Mucosa of rectum (tissue), 2 donors: ENCODE data around the gene CDH6.

Experiments
- H3K27ac ChIP-seq, 2 donors: one replicate each; pipeline ENCODE4 v1.7.0; 2013; ENCODE audit warnings: inconsistent platforms in 2 of 2, low read depth in 2 of 2, low read length in 2 of 2
- H3K27me3 ChIP-seq, 2 donors: one replicate each; pipeline ENCODE4 v1.7.0; 2013; ENCODE audit warnings: low read length in 2 of 2; ENCODE audit not compliant: control insufficient read depth in 2 of 2, insufficient read depth in 2 of 2
- H3K36me3 ChIP-seq, 2 donors: one replicate each; pipeline ENCODE4 v1.7.0; 2013; ENCODE audit warnings: low read length in 2 of 2; ENCODE audit not compliant: control insufficient read depth in 2 of 2, insufficient read depth in 2 of 2
- H3K4me1 ChIP-seq, 2 donors: one replicate each; pipeline ENCODE4 v1.7.0; 2013; ENCODE audit warnings: low read length in 2 of 2, mild to moderate bottlenecking in 1 of 2; ENCODE audit not compliant: control insufficient read depth in 2 of 2, insufficient read depth in 2 of 2
- H3K4me3 ChIP-seq, 2 donors: one replicate each; pipeline ENCODE4 v1.7.0; 2013; ENCODE audit warnings: low read length in 2 of 2
- H3K9ac ChIP-seq, 2 donors: one replicate each; pipeline ENCODE4 v1.7.0; 2013; ENCODE audit warnings: low read length in 2 of 2, low read depth in 1 of 2, mild to moderate bottlenecking in 1 of 2
- H3K9me3 ChIP-seq, 2 donors: one replicate each; pipeline ENCODE4 v1.7.0; 2013; ENCODE audit warnings: low read length in 2 of 2; ENCODE audit not compliant: control insufficient read depth in 2 of 2
- donor health status: healthy.
- donor health status: Normal muscosa, but diverticular disease.

The CDH6 gene

DNA sequence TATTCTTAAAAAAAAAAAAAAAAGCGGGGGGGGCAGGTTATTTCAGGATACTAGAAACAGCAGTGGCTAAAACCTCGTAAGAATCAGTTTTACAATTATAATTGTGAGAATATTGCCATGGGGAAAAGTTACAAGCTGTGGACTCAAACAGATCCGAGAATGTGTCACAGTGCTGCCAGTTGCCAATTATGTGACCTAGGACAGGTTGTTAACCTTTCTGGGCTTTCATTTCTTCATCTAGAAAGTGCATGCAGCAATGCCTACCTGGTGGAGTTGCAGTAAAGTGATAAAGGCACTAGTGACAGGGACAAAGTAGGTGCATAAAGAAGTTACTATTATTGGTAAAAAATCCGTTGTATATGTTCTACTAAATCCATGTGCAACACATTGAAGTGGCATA is 75.8 kb downstream of the CDH6 start:
- no peaks in the 10 kb centered on the region for H3K4me1 ChIP-seq
- H3K36me3 ChIP-seq, result no peaks in the 10 kb centered on the region
- H3K9me3 ChIP-seq, result no peaks in the 10 kb centered on the region
- no peak overlapping the region for H3K27ac ChIP-seq
- no peak overlapping the region for H3K9ac ChIP-seq
- no peak overlapping the region for H3K4me3 ChIP-seq
- H3K27me3 ChIP-seq, result no peaks in the 10 kb centered on the region

- H3K27me3 ChIP-seq, result no peaks in the 10 kb centered on the region
- H3K4me3 ChIP-seq, result no peak overlapping the region
- H3K9ac ChIP-seq, result no peak overlapping the region
- H3K4me1 ChIP-seq, result no peaks in the 10 kb centered on the region
- no peaks in the 10 kb centered on the region for H3K36me3 ChIP-seq
- no peaks in the 10 kb centered on the region for H3K9me3 ChIP-seq
- no peak overlapping the region for H3K27ac ChIP-seq
These were observed 76.9 kb downstream of the CDH6 start for GRCh38 chr5:31270396-31270795.

GRCh38 chr5:31271567-31271966 is 78.1 kb downstream of the CDH6 start:
- no peak overlapping the region for H3K27ac ChIP-seq

GRCh38 chr5:31273161-31273560 is 79.7 kb downstream of the CDH6 start:
- H3K27me3 ChIP-seq, result no peaks in the 10 kb centered on the region
- no peak overlapping the region for H3K9ac ChIP-seq
- no peaks in the 10 kb centered on the region for H3K9me3 ChIP-seq
- H3K27ac ChIP-seq, result no peak overlapping the region
- H3K36me3 ChIP-seq, result no peaks in the 10 kb centered on the region
- no peaks in the 10 kb centered on the region for H3K4me1 ChIP-seq
- H3K4me3 ChIP-seq, result no peak overlapping the region

More at GRCh38 chr5:31271567-31271966, 78.1 kb downstream of the CDH6 start:
- Histone ChIP-seq H3K9me3 (no peaks in the 10 kb centered on the region), H3K4me1 (no peaks in the 10 kb centered on the region), H3K36me3 (no peaks in the 10 kb centered on the region), H3K9ac (no peak overlapping the region), H3K4me3 (no peak overlapping the region), H3K27me3 (no peaks in the 10 kb centered on the region)

GRCh38 chr5:31273631-31274378 is 80.3 kb downstream of the CDH6 start:
- Histone ChIP-seq H3K4me3 (peak overlapping the region in 1 of 2 donors; percentile 1), H3K9ac (no peak overlapping the region), H3K4me1 (no peaks in the 10 kb centered on the region), H3K36me3 (no peaks in the 10 kb centered on the region), H3K27ac (no peak overlapping the region), H3K27me3 (no peaks in the 10 kb centered on the region), H3K9me3 (no peaks in the 10 kb centered on the region)

- no peak overlapping the region for H3K27ac ChIP-seq
- H3K27me3 ChIP-seq, result no peaks in the 10 kb centered on the region
- H3K9ac ChIP-seq, result no peak overlapping the region
- no peaks in the 10 kb centered on the region for H3K36me3 ChIP-seq
- no peaks in the 10 kb centered on the region for H3K4me1 ChIP-seq
- H3K9me3 ChIP-seq, result no peaks in the 10 kb centered on the region
- H3K4me3 ChIP-seq, result no peak overlapping the region
These were observed 86.7 kb downstream of the CDH6 start for GRCh38 chr5:31280210-31280609.

GRCh38 chr5:31283326-31283725 is 89.8 kb downstream of the CDH6 start:
- Histone ChIP-seq H3K9ac (no peak overlapping the region), H3K27ac (no peak overlapping the region), H3K4me1 (no peaks in the 10 kb centered on the region), H3K36me3 (no peaks in the 10 kb centered on the region), H3K4me3 (no peak overlapping the region), H3K9me3 (no peaks in the 10 kb centered on the region), H3K27me3 (no peaks in the 10 kb centered on the region)

GRCh38 chr5:31285025-31285424 is 91.5 kb downstream of the CDH6 start:
- no peaks in the 10 kb centered on the region for H3K9me3 ChIP-seq
- H3K4me1 ChIP-seq, result no peaks in the 10 kb centered on the region
- no peaks in the 10 kb centered on the region for H3K36me3 ChIP-seq
- H3K27me3 ChIP-seq, result no peaks in the 10 kb centered on the region
- H3K9ac ChIP-seq, result no peak overlapping the region
- no peak overlapping the region for H3K27ac ChIP-seq
- H3K4me3 ChIP-seq, result no peak overlapping the region

GRCh38 chr5:31287985-31288384 is 94.5 kb downstream of the CDH6 start:
- Histone ChIP-seq H3K4me3 (no peak overlapping the region), H3K9me3 (no peaks in the 10 kb centered on the region), H3K4me1 (no peaks in the 10 kb centered on the region), H3K9ac (no peak overlapping the region), H3K36me3 (no peaks in the 10 kb centered on the region), H3K27me3 (no peaks in the 10 kb centered on the region), H3K27ac (no peak overlapping the region)

DNA sequence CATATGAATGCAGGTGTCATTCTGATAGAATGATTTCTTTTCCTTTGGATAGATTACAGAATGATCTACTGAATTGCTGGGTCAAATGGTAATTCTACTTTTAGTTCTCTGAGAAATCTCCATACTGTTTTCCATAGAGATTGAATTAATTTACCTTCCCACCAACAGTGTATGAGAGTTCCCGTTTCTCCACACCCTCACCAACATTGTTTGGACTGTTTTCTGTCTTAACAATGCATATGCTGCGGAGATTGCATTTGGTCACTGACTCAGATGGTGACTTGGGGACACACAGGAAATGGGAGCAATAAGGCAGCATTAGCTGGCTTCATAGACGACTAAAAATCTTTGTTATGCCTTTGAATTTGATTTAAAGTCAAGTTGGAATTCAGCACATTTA is 95.9 kb downstream of the CDH6 start:
- H3K36me3 ChIP-seq, result no peaks in the 10 kb centered on the region
- no peak overlapping the region for H3K27ac ChIP-seq
- no peak overlapping the region for H3K4me3 ChIP-seq
- H3K4me1 ChIP-seq, result no peaks in the 10 kb centered on the region
- H3K9ac ChIP-seq, result no peak overlapping the region
- H3K27me3 ChIP-seq, result no peaks in the 10 kb centered on the region
- H3K9me3 ChIP-seq, result no peaks in the 10 kb centered on the region
